Sigmoid colon (tissue), 7 donors: ENCODE measurements around the gene RSPRY1. TPM values are rescaled to one million over a fixed set of nuclear protein-coding genes. Genes with fewer than 3 reads are reported as not detected.
"Not testable (repeated sequence)": the region's sequence is repeated elsewhere in the genome, so short reads cannot be mapped to it uniquely, and the experiment has no call there.

Experiments used
- DNase-seq: peaks from one replicate; pipeline ENCODE4 v3.0.0-alpha.2; 2019
- H3K27ac ChIP-seq, 4 donors: fragments of 200-600 bp; sonication (generic); one replicate each; pipeline ENCODE4 v1.5.1; 2016 to 2019; ENCODE audit warnings: mild to moderate bottlenecking in 1 of 4
- H3K27me3 ChIP-seq, 3 donors: fragments of 200-600 bp; sonication (generic); one replicate each; pipeline ENCODE4 v1.5.1; 2019; ENCODE audit warnings: mild to moderate bottlenecking in 1 of 3
- H3K36me3 ChIP-seq, 4 donors: fragments of 200-600 bp; sonication (generic); one replicate each; pipeline ENCODE4 v1.5.1; 2016 to 2019
- H3K4me1 ChIP-seq, 4 donors: fragments of 200-600 bp; sonication (generic); one replicate each; pipeline ENCODE4 v1.5.1; 2017 to 2019
- H3K4me3 ChIP-seq, 4 donors: fragments of 200-600 bp; sonication (generic); one replicate each; pipeline ENCODE4 v1.5.1; 2017 to 2019; ENCODE audit warnings: mild to moderate bottlenecking in 2 of 4, moderate library complexity in 1 of 4
- H3K9me3 ChIP-seq, 4 donors: fragments of 200-600 bp in 3 of 4; sonication (generic) in 3 of 4; one replicate each; pipeline versions ENCODE4 v1.5.1 to v1.6.1; 2013 to 2019
- CTCF ChIP-seq, 4 experiments: fragments of 450-650 bp in 3 of 4; fragments of 200-600 bp in 1 of 4; IDR thresholded peaks; one replicate each; pipeline ENCODE4 v1.5.1; 2016 to 2019; ENCODE audit warnings: antibody characterized with exemption in 4 of 4, mild to moderate bottlenecking in 3 of 4, moderate library complexity in 2 of 4
- EP300 ChIP-seq, 4 donors: sonication (generic); formaldehyde crosslinking; IDR thresholded peaks; one replicate each; pipeline ENCODE4 v1.6.1; 2017; ENCODE audit warnings: antibody characterized with exemption in 4 of 4
- POLR2A ChIP-seq, 2 donors: fragments of 450-650 bp; IDR thresholded peaks; one replicate each; pipeline ENCODE4 v1.6.1; 2016; ENCODE audit warnings: antibody characterized with exemption in 2 of 2, mild to moderate bottlenecking in 2 of 2, moderate library complexity in 2 of 2
- POLR2AphosphoS5 ChIP-seq, 4 donors: sonication (generic); formaldehyde crosslinking; IDR thresholded peaks; one replicate each; pipeline ENCODE4 v1.6.1; 2017; ENCODE audit warnings: antibody characterized with exemption in 4 of 4
- whole genome bisulfite sequencing, 2 donors: extraction: QIAGEN DNeasy Blood & Tissue Kit; methylation state at CpG; one replicate each; pipeline ENCODE4 v1.1.7; 2013; 5-methylcytosine and 5-hydroxymethylcytosine counted together
- intact Hi-C: fragments of 100-400 bp; cut with DNase I; formaldehyde crosslinking; loops from one replicate; pipeline ENCODE4 v1.15.1; 2023
- polyA plus RNA-seq, 3 donors: library from polyadenylated mRNA; stranded (reverse); fragments of 200-250 nt; gene quantifications; one replicate each; pipeline ENCODE4 v1.2.3, GENCODE V29; 2013
- total RNA-seq, 4 donors: library from RNA; depleted of rRNA; stranded (reverse); fragments of >200 nt; gene quantifications; one replicate each; pipeline ENCODE4 v1.1.0, GENCODE V29; 2016
- donor health status: healthy with polysubstance abuse.
- donor health status: Bipolar disorder and iron deficiency.
- donor health status: healthy.

The RSPRY1 gene
- total and polyA plus RNA-seq, 7 donors: 12.6 to 42.7 (median 30.6) TPM

GRCh38 chr16:57266531-57267260, 80.6 kb downstream of the RSPRY1 start:
- H3K36me3 ChIP-seq: no peaks in the 10 kb centered on the region
- H3K27me3 ChIP-seq: no peaks in the 10 kb centered on the region
- no peak overlapping the region for H3K4me3 ChIP-seq
- intact Hi-C loops: no loop called here
- no peak for DNase-seq
- H3K27ac ChIP-seq: peak overlapping the region; percentile 1 to 53 (median 32)
- 40 to 41% methylated on average over 6 of the region's 6 CpGs for WGBS, 2 donors
- H3K4me1 ChIP-seq: peaks cover 0 to 4% (median 0%) of the 10 kb centered on the region in 4 donors
- TF ChIP-seq POLR2AphosphoS5 (IDR thresholded peaks at IDR 0.05): no peak
- TF ChIP-seq POLR2A (IDR thresholded peaks at IDR 0.05): no peak
- no peak for TF ChIP-seq EP300 (IDR thresholded peaks at IDR 0.05)
- TF ChIP-seq CTCF (IDR thresholded peaks at IDR 0.05): no peak
- no peaks in the 10 kb centered on the region for H3K9me3 ChIP-seq

GRCh38 chr16:57267343-57267742, 81.2 kb downstream of the RSPRY1 start:
- H3K4me1 ChIP-seq, H3K4me3 ChIP-seq, intact Hi-C loops, H3K27ac ChIP-seq, H3K9me3 ChIP-seq, DNase-seq, H3K36me3 ChIP-seq, H3K27me3 ChIP-seq: not testable (repeated sequence)
- 60 to 72% methylated on average over 2 of the region's 2 CpGs for WGBS, 2 donors

GRCh38 chr16:57268804-57269800, 83.0 kb downstream of the RSPRY1 start:
- peaks cover 0 to 4% (median 0%) of the 10 kb centered on the region in 4 donors for H3K4me1 ChIP-seq

GRCh38 chr16:57270221-57271062, 84.3 kb downstream of the RSPRY1 start:
- no peak for TF ChIP-seq CTCF (IDR thresholded peaks at IDR 0.05)
- no peak for TF ChIP-seq POLR2A (IDR thresholded peaks at IDR 0.05)
- TF ChIP-seq POLR2AphosphoS5 (IDR thresholded peaks at IDR 0.05): no peak
- no peak for TF ChIP-seq EP300 (IDR thresholded peaks at IDR 0.05)
- no peak overlapping the region for H3K4me3 ChIP-seq
- no peaks in the 10 kb centered on the region for H3K9me3 ChIP-seq
- H3K36me3 ChIP-seq: no peaks in the 10 kb centered on the region
- WGBS, 2 donors: 89 to 90% methylated on average over 25 of the region's 25 CpGs
- DNase-seq: peak; percentile 58
- no peak overlapping the region for H3K27ac ChIP-seq
- intact Hi-C loops: no loop called here
- no peaks in the 10 kb centered on the region for H3K27me3 ChIP-seq
- H3K4me1 ChIP-seq: peaks cover 0 to 4% (median 0%) of the 10 kb centered on the region in 4 donors

More at GRCh38 chr16:57268804-57269800, 83.0 kb downstream of the RSPRY1 start:
- no peaks in the 10 kb centered on the region for H3K36me3 ChIP-seq
- peak; percentile 39 for DNase-seq
- WGBS, 2 donors: 40 to 66% methylated on average over 14 of the region's 14 CpGs
- intact Hi-C loops: no loop called here
- H3K27ac ChIP-seq: no peak overlapping the region
- TF ChIP-seq CTCF (IDR thresholded peaks at IDR 0.05) (no peak), POLR2A (IDR thresholded peaks at IDR 0.05) (peak in 1 of 2 donors; percentile 75), EP300 (IDR thresholded peaks at IDR 0.05) (no peak), POLR2AphosphoS5 (IDR thresholded peaks at IDR 0.05) (no peak)
- H3K9me3 ChIP-seq: no peaks in the 10 kb centered on the region
- no peaks in the 10 kb centered on the region for H3K27me3 ChIP-seq
- H3K4me3 ChIP-seq: no peak overlapping the region
